ENCODE results near the gene DVL2.

Gene DVL2

GRCh38 chr17:7243453-7243729 lies 9.1 kb upstream of the DVL2 start:
- DNase-seq (ENCODE audit: low read depth, low spot score): no peak
- H3K4me3 ChIP-seq (ENCODE audit: low read length): peak overlapping the region; percentile 13; the same call in 1 of the 2 replicates
- H3K27ac ChIP-seq (ENCODE audit: low read length): no peak overlapping the region
- peaks cover 4% of the 10 kb centered on the region; the same call in 1 of the 2 replicates for H3K36me3 ChIP-seq (ENCODE audit: control insufficient read depth, insufficient read depth, low read length)
- H3K9me3 ChIP-seq (ENCODE audit: control insufficient read depth, insufficient read depth, low read length): no peaks in the 10 kb centered on the region
- no peaks in the 10 kb centered on the region for H3K27me3 ChIP-seq (ENCODE audit: control insufficient read depth, insufficient read depth, low read length)
- WGBS (ENCODE audit: insufficient coverage, insufficient read length): no CpG with 5 or more reads among the region's 2 CpGs
- no peaks in the 10 kb centered on the region; the same call in 1 of the 2 replicates for H3K4me1 ChIP-seq (ENCODE audit: control insufficient read depth, insufficient read depth, low read length)

- Histone ChIP-seq H3K4me3 (ENCODE audit: low read length) (peak overlapping the region; percentile 84; the same call in 1 of the 2 replicates), H3K9me3 (ENCODE audit: control insufficient read depth, insufficient read depth, low read length) (no peaks in the 10 kb centered on the region), H3K4me1 (ENCODE audit: control insufficient read depth, insufficient read depth, low read length) (no peaks in the 10 kb centered on the region; the same call in 1 of the 2 replicates), H3K27me3 (ENCODE audit: control insufficient read depth, insufficient read depth, low read length) (no peaks in the 10 kb centered on the region), H3K36me3 (ENCODE audit: control insufficient read depth, insufficient read depth, low read length) (peaks cover 4% of the 10 kb centered on the region; the same call in 1 of the 2 replicates), H3K27ac (ENCODE audit: low read length) (no peak overlapping the region)
- no CpG with 5 or more reads among the region's 49 CpGs for WGBS (ENCODE audit: insufficient coverage, insufficient read length)
- no peak for DNase-seq (ENCODE audit: low read depth, low spot score)
Measured at GRCh38 chr17:7242717-7243452, 8.6 kb upstream of the DVL2 start.

GRCh38 chr17:7241783-7242716 lies 7.7 kb upstream of the DVL2 start, which contains the start of gene GABARAP:
Gene GABARAP, minus strand, starts transcription at chr17:7242449. Its CDS starts 119 bp downstream, at chr17:7242330.
- Histone ChIP-seq H3K4me3 (ENCODE audit: low read length) (peak within 1 kb of the TSS; percentile 84), H3K9me3 (ENCODE audit: control insufficient read depth, insufficient read depth, low read length) (no peaks in the 10 kb centered on the region), H3K4me1 (ENCODE audit: control insufficient read depth, insufficient read depth, low read length) (no peaks in the 10 kb centered on the region; the same call in 1 of the 2 replicates), H3K27me3 (ENCODE audit: control insufficient read depth, insufficient read depth, low read length) (no peaks in the 10 kb centered on the region), H3K27ac (ENCODE audit: low read length) (no peak within 1 kb of the TSS), H3K36me3 (ENCODE audit: control insufficient read depth, insufficient read depth, low read length) (peaks cover 4% of the 10 kb centered on the region; the same call in 1 of the 2 replicates)
- DNase-seq (ENCODE audit: low read depth, low spot score): no peak
- no CpG with 5 or more reads among the region's 62 CpGs for WGBS (ENCODE audit: insufficient coverage, insufficient read length)

GRCh38 chr17:7241090-7241733 lies 6.9 kb upstream of the DVL2 start:
- Histone ChIP-seq H3K9me3 (ENCODE audit: control insufficient read depth, insufficient read depth, low read length) (no peaks in the 10 kb centered on the region), H3K4me1 (ENCODE audit: control insufficient read depth, insufficient read depth, low read length) (no peaks in the 10 kb centered on the region; the same call in 1 of the 2 replicates), H3K4me3 (ENCODE audit: low read length) (peak overlapping the region; percentile 84; the same call in 1 of the 2 replicates), H3K36me3 (ENCODE audit: control insufficient read depth, insufficient read depth, low read length) (peaks cover 11% of the 10 kb centered on the region), H3K27me3 (ENCODE audit: control insufficient read depth, insufficient read depth, low read length) (no peaks in the 10 kb centered on the region), H3K27ac (ENCODE audit: low read length) (no peak overlapping the region)
- DNase-seq (ENCODE audit: low read depth, low spot score): no peak
- WGBS (ENCODE audit: insufficient coverage, insufficient read length): no CpG with 5 or more reads among the region's 9 CpGs

GRCh38 chr17:7240375-7240774 lies 6.1 kb upstream of the DVL2 start:
- no CpG with 5 or more reads among the region's 4 CpGs for WGBS (ENCODE audit: insufficient coverage, insufficient read length)
- no peaks in the 10 kb centered on the region for H3K9me3 ChIP-seq (ENCODE audit: control insufficient read depth, insufficient read depth, low read length)
- no peak for DNase-seq (ENCODE audit: low read depth, low spot score)
- H3K27me3 ChIP-seq (ENCODE audit: control insufficient read depth, insufficient read depth, low read length): no peaks in the 10 kb centered on the region
- no peaks in the 10 kb centered on the region; the same call in 1 of the 2 replicates for H3K4me1 ChIP-seq (ENCODE audit: control insufficient read depth, insufficient read depth, low read length)
- no peak overlapping the region for H3K27ac ChIP-seq (ENCODE audit: low read length)
- peaks cover 19% of the 10 kb centered on the region for H3K36me3 ChIP-seq (ENCODE audit: control insufficient read depth, insufficient read depth, low read length)
- H3K4me3 ChIP-seq (ENCODE audit: low read length): no peak overlapping the region

- no peaks in the 10 kb centered on the region for H3K9me3 ChIP-seq (ENCODE audit: control insufficient read depth, insufficient read depth, low read length)
- no peaks in the 10 kb centered on the region for H3K27me3 ChIP-seq (ENCODE audit: control insufficient read depth, insufficient read depth, low read length)
- peaks cover 20% of the 10 kb centered on the region for H3K36me3 ChIP-seq (ENCODE audit: control insufficient read depth, insufficient read depth, low read length)
- peaks cover 2% of the 10 kb centered on the region; the same call in 1 of the 2 replicates for H3K4me1 ChIP-seq (ENCODE audit: control insufficient read depth, insufficient read depth, low read length)
- no peak within 1 kb of the TSS for H3K27ac ChIP-seq (ENCODE audit: low read length)
- DNase-seq (ENCODE audit: low read depth, low spot score): peak; percentile 99
- no CpG with 5 or more reads among the region's 72 CpGs for WGBS (ENCODE audit: insufficient coverage, insufficient read length)
- peak within 1 kb of the TSS; percentile 95 for H3K4me3 ChIP-seq (ENCODE audit: low read length)
Measured at GRCh38 chr17:7239091-7240027, 5.0 kb upstream of the DVL2 start, which contains the start of gene PHF23. Gene PHF23, minus strand, starts transcription at chr17:7239457. Its CDS starts 178 bp downstream, at chr17:7239279.

- H3K27ac ChIP-seq (ENCODE audit: low read length): no peak overlapping the region
- peaks cover 2% of the 10 kb centered on the region; the same call in 1 of the 2 replicates for H3K4me1 ChIP-seq (ENCODE audit: control insufficient read depth, insufficient read depth, low read length)
- no CpG with 5 or more reads among the region's 39 CpGs for WGBS (ENCODE audit: insufficient coverage, insufficient read length)
Measured at GRCh38 chr17:7238420-7239090, 4.2 kb upstream of the DVL2 start.

GRCh38 chr17:7237761-7238419 lies 3.6 kb upstream of the DVL2 start:
- no CpG with 5 or more reads among the region's 73 CpGs for WGBS (ENCODE audit: insufficient coverage, insufficient read length)
- no peak for DNase-seq (ENCODE audit: low read depth, low spot score)
- H3K36me3 ChIP-seq (ENCODE audit: control insufficient read depth, insufficient read depth, low read length): peaks cover 16% of the 10 kb centered on the region

More at GRCh38 chr17:7238420-7239090, 4.2 kb upstream of the DVL2 start:
- Histone ChIP-seq H3K9me3 (ENCODE audit: control insufficient read depth, insufficient read depth, low read length) (no peaks in the 10 kb centered on the region), H3K27me3 (ENCODE audit: control insufficient read depth, insufficient read depth, low read length) (no peaks in the 10 kb centered on the region), H3K4me3 (ENCODE audit: low read length) (peak overlapping the region; percentile 95), H3K36me3 (ENCODE audit: control insufficient read depth, insufficient read depth, low read length) (peaks cover 16% of the 10 kb centered on the region)
- no peak for DNase-seq (ENCODE audit: low read depth, low spot score)

More at GRCh38 chr17:7237761-7238419, 3.6 kb upstream of the DVL2 start:
- H3K4me1 ChIP-seq (ENCODE audit: control insufficient read depth, insufficient read depth, low read length): peaks cover 2% of the 10 kb centered on the region; the same call in 1 of the 2 replicates
- H3K27ac ChIP-seq (ENCODE audit: low read length): no peak overlapping the region
- H3K9me3 ChIP-seq (ENCODE audit: control insufficient read depth, insufficient read depth, low read length): no peaks in the 10 kb centered on the region
- no peaks in the 10 kb centered on the region for H3K27me3 ChIP-seq (ENCODE audit: control insufficient read depth, insufficient read depth, low read length)
- H3K4me3 ChIP-seq (ENCODE audit: low read length): peak overlapping the region; percentile 95

Measured in iPS DF 6.9 (cell line).